Measurements from ENCODE around the gene TMEM17.

TMEM17 gene

DNA sequence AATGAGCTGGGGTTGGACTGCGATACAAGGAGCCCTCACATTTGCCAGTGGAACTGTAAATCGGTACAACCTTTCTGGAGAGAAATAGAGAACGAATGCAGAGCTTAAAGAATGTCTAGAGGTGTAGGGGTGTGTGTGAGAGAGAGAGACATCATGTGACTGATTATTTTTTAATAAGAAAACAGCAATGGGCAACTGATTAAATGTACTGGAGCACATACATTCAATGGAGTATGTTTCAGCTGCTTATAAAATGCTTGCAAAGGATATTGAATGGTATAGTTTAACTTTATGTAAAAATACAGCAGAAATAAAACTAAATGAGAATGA lies 391 bp upstream of the TMEM17 start:
- no peak for DNase-seq

DNA sequence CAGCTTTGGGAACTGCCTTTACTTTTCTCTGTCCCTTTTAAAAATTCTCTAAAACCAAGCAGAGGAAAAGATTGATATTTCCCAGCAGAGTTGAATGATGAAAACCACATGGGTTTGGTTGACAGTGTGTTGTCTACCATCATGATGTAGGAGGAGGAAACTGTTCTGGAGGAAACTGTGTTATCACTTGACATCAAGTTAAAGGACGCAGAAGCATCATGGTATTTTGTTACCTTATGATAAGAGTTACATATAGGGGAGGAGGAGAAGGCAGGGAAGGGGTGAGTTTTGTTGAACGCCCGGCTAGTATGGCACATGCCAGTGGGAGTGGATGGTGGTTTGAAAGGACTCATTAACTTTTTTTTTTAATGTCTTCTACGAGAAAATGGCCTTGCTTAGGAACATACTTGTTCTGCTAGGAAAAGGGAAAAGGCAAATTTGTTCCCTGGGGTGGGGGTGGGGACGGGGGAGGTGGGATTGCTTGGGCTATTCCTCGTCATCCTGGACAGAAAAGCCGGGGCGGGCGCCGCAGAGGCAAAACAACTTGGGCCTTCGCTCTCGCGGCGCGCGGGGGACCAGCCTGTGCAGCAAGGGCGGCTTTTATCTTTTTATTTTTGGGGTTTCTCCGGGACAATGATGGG lies 766 bp downstream of the TMEM17 start:
- no peak for DNase-seq

DNA sequence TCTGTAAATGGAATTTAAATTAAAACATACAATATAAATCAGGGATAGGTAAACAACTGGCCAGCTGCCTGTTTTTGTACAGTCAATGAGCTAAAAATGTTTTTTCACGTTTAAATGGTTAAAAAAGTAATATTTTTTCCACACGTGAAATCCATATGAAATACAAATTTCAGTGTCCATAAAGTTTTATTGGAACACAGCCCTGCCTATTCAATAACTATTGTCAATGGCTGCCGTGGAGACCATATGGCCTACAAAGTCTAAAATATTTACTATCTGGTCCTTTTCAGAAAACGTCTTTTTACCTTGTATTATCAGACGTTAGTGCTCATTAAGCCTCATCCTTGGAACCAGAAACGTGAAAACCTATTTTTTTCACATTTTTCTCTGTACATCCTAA lies 1.3 kb downstream of the TMEM17 start:
- no peak for DNase-seq

DNA sequence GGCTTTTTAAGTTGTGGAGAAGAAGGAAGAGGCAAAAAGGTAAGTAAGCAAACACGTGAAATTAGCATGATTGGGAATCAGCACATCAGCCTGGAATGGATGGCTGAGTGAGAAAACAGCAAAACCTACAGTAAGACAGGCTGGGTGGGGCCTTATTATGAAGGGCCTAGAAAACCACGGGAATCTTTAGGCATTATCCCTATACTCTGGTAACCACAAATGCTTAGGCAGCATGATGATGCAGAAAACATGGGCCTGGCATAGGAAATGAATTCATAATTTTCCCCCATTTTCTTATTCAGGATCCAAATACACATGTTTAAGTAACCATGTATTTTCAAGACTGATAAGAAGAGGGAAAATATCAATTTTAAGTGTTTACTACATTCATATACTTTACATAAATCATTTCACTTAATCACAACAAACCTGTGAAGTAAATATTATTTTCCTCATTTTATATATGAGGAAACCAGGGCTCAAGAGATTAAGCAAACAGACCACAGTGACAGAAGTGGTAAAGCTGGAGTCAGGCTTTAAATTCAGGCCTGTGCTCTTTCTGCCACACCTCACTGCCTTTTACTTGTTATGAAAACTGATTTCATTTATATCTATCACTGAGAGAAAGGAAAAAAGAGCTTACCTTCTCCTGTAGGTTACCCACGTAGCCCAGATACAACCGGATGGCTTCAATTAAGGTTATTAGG lies 4.0 kb downstream of the TMEM17 start:
- DNase-seq = no peak

DNA sequence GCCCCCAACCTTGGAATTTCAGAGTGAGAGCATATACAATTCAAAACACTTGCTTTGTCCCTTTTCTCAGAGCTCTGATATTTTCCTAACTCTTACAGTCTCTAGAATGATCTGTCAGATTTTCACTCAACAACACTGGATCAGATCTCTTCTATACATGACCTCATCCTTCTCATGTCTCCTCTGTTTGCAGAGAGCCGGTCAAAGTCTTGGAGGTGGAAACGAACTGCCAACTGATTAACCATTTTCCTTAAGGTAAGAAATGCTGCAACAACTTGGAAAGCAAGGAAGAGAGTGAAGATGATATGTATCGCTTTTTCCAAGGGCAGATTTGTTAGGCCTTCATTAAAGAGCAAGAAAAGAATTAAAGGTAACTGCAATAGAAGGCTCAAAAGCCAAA lies 4.9 kb downstream of the TMEM17 start:
- no peak for DNase-seq

DNA sequence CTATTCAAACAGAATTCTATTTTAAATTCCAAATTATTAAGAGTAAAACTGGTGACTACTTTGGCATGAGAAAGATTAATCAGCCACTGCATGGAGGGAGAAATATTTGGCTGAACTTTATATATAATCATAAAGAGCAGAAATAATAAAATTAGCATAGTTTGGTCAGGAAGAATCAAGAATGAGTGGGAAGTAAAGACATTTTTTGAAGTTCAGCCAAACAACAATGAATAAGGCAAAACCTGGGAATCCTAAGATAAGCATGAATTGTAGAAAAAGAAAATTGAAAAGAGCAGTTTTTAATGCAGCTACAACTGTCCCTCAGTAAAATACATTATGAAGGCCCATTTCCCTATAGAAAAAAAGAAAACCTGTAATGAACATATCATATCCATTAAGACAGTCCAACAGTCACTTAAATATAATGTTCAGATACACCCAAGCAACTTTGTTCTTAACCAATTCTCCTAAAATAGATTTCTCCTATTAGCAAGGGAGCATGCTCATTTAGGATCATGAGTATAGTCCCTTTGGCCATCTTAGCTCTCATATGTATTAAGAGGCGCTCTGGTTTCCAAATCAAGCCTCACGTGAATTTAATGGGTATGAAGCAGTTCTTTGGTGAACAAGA lies 6.5 kb downstream of the TMEM17 start:
- DNase-seq = no peak

DNA sequence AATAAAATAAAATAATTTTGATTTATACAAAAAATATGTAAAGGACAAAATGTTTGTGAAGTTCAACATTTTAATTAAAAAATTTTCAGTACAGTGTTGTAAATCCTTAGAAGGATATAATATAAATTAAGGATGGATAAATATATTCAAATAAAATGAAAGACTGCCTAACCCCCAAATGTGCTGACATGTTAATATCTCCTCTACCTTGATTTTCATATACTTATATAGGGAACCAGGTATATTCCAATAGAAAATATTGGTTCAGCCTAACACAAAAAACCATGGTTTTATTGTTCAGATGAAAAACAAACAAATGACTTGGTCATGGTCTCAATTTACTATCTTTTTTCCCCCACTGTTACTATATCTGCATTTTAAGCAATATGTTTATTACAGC lies 7.3 kb downstream of the TMEM17 start:
- no peak for DNase-seq

DNA sequence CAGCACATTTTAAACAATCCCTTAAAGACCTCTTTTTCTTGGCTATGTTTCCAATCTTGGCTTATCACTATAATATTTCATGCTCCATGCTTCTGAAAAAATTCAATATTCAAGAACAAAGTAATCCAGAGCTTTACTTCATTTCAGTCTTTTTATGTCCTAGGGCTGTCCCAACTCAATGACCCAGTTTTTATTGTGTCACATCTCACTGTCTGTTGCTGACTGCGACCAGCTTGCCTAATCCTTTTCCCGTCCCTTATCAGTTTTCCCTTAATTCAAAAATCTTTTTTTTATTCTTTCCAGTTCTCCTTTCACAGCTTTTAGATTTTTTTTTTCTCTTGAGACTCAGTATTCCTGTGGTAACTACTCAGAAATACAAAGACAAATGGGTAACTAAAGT lies 10.2 kb downstream of the TMEM17 start:
- DNase-seq = no peak

DNA sequence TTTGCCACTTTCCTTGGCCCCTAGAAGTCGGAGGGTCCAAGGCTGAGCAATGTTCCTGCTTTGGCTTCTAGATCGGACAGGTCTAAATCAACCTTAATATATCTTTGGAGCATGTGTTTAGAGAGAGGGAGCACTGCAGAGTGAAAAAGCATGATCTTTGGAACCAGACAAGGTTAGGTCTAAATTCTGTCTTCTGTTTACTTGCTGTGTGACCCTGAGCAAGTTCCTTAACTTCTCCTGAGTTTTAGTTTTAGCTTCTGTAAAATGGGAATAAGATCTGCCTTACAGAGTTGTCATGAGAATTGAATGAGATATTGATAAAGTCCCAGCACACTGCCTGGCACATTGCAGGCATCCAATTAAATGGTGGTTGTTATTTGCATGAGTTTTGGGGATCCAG lies 13.9 kb downstream of the TMEM17 start:
- DNase-seq = no peak

DNA sequence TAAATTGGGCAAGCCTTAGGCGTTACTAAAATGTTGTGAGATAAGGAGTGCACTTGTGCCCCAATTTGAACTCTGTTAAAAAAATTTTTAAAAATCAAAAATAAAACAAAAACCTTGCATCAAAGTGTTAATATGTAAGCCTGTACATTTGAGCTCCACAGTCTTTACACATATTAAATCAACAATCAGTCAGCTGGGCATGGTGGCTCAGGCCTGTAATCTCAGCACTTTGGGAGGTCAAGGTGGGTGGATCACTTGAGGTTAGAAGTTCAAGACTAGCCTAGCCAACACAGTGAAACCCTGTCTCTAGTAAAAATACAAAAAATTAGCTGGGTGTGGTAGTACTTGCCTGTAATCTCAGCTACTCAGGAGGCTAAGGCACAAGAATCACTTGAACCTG lies 16.3 kb downstream of the TMEM17 start:
- no peak for DNase-seq

DNA sequence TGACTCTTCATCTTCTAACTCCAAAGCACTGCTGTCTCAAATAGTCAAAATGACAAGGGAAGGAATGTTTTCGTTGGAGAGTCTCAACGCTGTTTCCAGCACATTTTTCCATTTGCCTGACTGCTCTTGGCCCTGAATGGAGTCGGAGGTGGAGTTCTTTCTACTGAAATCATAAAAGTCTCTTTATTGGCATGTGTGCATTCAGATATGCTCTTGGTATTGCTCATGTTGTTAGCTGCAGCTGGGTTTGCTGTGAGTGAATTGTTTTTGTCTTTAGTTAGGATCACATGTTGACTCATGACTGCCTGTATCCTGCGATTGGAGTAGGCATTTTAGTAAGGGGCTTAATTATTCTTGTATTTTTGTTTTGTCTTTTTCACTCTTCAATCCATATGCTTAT lies 16.8 kb downstream of the TMEM17 start:
- no peak for DNase-seq

DNA sequence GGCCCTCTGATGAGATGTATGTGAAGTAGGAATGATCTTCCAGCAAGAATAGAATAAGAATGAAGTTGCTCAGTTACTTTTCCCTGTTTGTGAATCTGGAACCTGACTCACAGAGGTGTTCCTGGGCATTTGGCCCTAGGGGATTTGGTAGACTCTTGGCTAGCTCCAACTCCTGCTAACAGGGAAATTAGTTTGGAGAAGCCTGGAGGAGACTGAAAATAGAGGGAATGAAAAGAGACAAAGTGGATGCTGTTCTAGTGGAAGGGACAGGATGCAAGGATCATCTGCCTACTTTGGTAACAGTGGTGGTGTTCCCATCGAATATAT lies 19.6 kb downstream of the TMEM17 start:
- DNase-seq = no peak

DNA sequence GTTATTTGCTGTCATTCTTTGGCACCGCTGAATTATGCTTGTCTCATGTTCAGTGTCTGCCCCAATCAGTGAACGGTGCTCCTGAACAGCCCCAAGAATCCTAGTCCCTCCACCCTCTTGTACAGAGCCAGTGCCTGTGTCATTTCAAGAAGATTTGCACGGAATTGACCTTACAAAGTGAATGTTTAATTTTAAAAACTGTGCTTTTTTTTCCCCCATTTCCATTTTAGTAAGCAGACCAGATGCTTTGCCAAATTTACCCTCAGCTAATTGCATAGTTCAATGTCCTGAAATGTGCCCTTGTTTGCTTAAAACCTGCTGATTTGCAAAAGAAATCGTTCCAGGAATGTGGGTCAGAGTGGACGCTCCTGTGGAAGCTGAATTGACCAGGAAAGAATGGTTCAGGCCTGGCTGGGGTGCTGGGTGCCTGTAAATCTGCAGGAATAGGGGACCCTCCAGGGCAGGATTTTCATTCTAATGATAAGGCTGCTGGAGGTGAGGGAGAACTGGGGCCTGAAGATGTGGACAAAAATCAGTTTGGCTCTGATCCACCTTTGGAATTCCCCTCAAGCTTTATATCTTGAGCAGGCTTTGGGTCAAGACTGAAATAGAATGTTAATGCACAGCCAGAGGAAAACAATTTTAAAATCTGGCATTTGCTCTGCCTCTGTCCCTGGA lies 20.1 kb downstream of the TMEM17 start:
- no peak for DNase-seq

DNA sequence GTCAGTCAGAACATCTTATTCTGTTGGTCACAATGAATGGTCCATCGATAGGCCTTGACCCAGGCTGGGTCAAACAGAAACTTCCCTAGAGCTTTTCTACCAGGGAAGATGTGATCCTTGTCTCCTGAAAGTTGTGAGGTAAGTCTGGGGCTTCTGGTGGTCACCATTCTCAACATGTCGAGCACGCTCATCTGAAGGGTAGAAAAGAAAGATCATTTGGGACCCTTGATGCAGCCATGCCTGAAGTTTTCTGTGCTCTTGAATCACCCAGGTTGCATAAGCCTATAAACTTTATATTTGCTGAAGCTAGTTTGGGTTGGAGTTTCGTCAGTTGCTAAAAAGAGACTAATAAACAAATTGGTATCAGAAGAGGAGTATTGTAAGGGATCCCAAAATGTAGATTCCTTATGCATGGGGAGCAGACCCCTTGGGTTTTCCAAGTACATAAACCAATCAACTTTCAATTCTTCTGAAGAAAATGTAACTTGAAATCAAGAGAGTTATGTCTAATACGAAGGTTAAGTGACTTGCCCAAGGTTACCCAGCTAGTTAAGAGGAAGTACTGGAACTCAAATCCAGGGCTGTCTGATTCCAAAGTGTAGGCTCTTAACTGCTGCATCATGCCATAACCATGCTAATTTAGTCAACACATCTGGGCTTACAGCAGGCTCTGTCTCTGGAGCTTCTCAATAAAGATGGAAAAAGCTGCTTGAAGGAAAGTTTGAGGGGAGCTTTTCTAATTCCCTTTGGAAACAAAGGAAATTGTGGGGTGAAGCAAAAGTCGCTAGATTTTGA lies 23.2 kb downstream of the TMEM17 start:
- no peak for DNase-seq

DNA sequence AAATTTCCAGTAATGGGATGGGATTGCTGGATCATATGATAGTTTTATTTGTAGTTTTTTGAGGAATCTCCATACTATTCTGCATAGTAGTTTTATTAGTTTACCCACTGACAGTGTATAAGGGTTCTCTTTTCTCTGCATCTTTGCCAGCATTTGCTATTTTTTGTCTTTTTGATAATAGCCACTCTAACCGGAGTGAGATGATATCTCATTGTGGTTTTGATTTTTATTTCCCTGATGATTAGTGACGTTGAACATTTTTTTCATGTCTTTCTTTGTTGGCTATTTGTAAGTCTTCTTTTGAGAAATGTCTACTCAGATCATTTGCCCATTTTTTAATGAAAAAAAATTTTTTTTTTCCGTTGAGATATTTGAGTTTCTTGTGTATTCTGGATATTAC lies 26.1 kb downstream of the TMEM17 start:
- DNase-seq = no peak

DNA sequence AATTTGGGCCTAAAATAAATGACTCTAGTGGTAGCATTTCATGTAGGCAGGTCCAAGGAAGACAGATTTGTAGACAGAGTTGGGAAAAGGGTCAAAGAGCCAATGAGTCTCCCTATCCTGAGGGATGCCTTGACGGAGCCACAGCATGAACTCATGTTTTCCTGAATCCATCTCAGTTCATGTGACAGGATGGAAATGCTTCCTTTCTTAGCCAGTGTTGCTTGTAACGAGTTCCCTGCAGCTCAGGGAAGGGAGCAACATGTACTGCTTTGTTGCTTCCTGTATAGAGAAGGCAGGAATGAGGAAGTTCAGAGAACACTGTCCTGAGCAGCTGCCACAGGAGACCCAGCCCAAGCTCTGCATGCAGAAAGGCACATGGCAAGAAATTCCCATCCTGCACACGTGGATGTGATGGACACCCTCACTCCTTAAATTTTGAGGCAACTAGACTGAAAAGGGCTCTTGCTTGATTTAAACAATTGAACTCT lies 27.9 kb downstream of the TMEM17 start:
- no peak for DNase-seq

DNA sequence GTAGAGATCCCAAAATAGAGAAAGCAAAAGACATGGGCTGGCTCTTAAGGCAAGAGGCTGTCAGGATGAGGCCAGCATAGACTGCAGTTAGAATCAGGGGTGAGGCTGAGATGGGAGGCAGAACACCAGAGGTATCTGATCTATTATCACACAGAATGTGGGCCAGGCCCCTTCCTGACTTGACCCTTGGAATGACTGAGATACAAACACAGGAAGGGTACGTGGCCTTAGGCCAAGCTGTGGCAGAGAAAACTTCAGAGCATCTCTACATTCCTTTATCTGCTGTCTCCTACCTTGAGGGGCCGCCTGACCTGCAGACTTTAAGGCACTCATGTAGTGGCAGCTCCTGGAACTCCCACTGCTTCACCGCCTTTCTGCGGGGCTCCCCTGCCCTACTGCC lies 28.4 kb downstream of the TMEM17 start:
- DNase-seq = no peak

DNA sequence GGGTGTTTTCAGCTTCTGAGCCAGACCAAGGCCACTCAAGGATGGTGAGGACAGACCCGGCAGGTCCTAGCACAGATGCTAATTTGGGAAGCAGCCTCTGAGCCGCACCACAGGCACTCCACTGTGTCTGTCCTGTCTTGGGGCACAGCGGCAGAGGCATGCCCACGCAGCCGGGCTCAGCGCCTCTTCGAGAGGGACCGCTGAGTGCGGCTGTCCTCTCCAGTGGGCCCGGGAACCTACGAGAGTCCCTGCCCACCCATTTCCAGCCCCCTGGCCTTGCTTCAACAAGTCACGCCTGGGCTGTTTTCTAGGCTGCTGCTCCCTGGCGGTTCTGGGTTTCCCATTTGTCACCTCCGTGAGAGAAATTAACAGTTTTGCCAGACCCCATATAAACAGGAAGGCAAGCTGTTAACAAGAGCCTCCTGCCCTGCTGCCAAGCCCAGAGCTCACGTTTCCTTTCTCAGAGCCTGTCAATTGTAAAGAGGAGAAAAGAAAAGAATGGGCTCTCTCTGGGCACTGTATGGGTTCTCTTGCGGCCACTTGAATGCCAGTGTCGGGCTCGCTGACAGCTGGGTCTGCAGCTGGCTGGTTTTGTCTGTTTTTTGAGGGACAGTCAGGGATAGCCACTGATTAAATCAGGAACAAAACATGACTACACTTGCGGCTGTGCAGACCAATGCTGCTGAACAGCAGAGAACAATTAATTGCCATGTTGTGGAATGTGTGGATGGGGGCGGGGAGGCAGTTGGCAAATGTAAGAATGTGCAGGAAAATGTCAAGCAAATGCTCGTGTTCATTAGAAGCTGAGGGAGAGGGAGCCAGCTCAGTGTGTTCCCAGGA lies 30.6 kb downstream of the TMEM17 start:
- no peak for DNase-seq

DNA sequence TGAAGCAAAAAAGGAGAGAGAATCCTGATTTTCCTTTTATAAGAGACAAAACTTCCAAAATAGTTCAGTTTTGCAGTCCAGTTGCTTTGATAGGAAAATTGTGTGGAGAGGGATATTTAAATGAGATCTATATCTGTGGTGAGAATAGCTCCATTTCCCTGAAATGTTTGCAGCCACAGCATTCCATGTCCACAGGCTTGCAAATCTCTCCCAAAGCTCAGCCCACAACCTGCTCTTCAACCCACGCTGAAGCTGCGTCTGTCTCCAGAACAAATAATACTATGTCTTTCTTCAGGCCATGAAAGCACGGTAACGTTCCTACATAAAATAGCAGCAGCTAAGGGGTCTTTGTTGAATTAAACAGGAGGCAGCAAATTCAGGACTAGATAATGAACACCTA lies 31.8 kb downstream of the TMEM17 start:
- DNase-seq = no peak

DNA sequence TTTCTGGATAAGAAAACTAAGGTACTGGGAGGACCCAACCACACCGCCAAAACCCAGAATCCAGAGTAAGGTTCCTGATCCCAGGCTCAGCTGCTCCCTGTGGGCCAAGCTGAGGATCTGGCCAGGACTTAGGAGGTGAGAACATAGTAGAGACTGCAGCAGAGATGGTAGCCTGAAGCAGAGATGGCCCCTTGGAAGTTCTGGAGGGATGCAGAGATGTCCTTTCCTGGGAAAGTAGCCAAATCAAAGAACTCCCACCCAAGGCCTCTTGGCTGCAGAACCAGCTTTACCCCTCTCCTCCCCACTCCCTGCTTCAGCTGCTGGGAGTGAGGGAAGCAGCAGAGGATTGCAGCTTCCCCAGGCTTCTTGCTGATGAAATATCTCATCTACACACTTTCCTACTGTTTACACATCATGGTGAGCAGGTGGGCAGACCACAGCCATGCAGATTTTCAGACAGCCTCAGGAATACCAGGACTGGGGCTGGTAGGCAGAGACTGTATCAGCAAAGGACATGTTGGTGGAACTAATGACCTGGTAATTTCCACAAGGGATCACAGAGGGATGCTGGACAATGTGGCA lies 32.7 kb downstream of the TMEM17 start:
- no peak for DNase-seq

DNA sequence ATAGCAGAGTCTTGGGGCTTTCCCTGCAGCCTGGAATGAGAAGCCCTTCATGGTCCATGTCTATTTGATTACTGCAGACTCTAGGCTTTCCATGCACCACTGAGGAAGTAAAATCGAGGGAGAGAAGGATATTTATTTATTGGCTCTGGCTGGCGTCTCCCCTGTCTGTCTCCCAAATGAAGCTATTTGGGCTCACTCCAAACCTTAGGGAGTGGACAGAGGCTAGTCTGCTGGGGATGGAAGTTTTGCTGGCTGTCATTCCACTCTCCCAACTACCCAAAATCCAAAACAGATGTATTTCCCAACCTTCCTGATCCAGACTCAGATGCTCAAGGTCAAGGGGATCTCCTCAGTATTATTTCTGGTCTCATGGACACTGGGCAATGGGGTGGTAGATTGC lies 33.7 kb downstream of the TMEM17 start:
- no peak for DNase-seq

DNA sequence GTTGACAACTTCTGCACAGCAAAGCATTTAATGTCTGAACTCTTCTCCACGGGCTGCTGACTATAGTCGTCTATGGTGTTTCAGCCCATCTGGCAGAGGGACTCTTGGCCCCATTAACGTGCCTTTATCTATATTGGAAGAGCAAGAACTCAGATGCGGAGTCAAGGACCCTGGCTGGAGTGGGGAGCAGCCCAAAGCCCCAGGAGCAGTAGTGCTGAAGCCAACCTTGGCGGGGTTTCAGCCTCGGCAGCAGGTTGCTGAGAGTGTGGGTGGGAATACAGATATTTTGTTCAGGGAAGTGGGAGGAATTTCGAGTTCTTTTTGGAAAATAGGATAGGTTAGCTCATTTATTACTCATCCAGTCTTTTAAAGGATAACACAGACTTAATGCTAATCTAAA lies 34.2 kb downstream of the TMEM17 start:
- DNase-seq = no peak

Measured in stimulated activated CD8-positive, alpha-beta memory T cell treated with anti-CD3 and anti-CD28 coated beads, Interleukin-4, amount 100 ng/mL, for 48 hours (primary cell).